Hematopoietic multipotent progenitor cell treated with erythropoietin and hydrocortisone succinate and interleukin-3 and kit ligand, for 6 days (in vitro differentiated cells): ENCODE measurements around the gene DNAJA1.

Source experiments
- DNase-seq: peaks from one replicate; pipeline ENCODE4 v3.0.0-alpha.2; 2015

The DNAJA1 gene

GRCh38 chr9:33029231-33029786 lies 4.2 kb downstream of the DNAJA1 start:
- peak; percentile 39 for DNase-seq

GRCh38 chr9:33030285-33030684 lies 5.2 kb downstream of the DNAJA1 start:
- DNase-seq: no peak

- DNase-seq: no peak
Measured at GRCh38 chr9:33032292-33032691, 7.2 kb downstream of the DNAJA1 start.

- DNase-seq: no peak
Measured at GRCh38 chr9:33032865-33033264, 7.8 kb downstream of the DNAJA1 start.

- DNase-seq: no peak
Measured at GRCh38 chr9:33040792-33041431, 15.8 kb downstream of the DNAJA1 start.

GRCh38 chr9:33041432-33042188 lies 16.5 kb downstream of the DNAJA1 start:
- no peak for DNase-seq

GRCh38 chr9:33042473-33042872 lies 17.4 kb downstream of the DNAJA1 start:
- no peak for DNase-seq

- DNase-seq: no peak
Measured at GRCh38 chr9:33043671-33044070, 18.6 kb downstream of the DNAJA1 start.

- DNase-seq: peak; percentile 86
Measured at GRCh38 chr9:33044162-33044673, 19.1 kb downstream of the DNAJA1 start.

- DNase-seq: peak; percentile 30
Measured at GRCh38 chr9:33044677-33045282, 19.7 kb downstream of the DNAJA1 start.

- DNase-seq: no peak
Measured at GRCh38 chr9:33046061-33046460, 21.0 kb downstream of the DNAJA1 start.

- no peak for DNase-seq
Measured at GRCh38 chr9:33048054-33048465, 23.0 kb downstream of the DNAJA1 start.

- DNase-seq: no peak
Measured at GRCh38 chr9:33049680-33050361, 24.7 kb downstream of the DNAJA1 start.

- DNase-seq: no peak
Measured at GRCh38 chr9:33051144-33051543, 26.1 kb downstream of the DNAJA1 start.

- DNase-seq: no peak
Measured at GRCh38 chr9:33065157-33066076, 40.3 kb downstream of the DNAJA1 start.

GRCh38 chr9:33068991-33069390 lies 43.9 kb downstream of the DNAJA1 start:
- DNase-seq: no peak

GRCh38 chr9:33076046-33077004 lies 51.3 kb downstream of the DNAJA1 start, which contains the start of gene SMU1:
TSS of gene SMU1 (minus strand) at chr9:33076674. CDS start at chr9:33076608, 66 bp downstream.
- DNase-seq: peak; percentile 99

GRCh38 chr9:33080534-33080933 lies 55.5 kb downstream of the DNAJA1 start:
- DNase-seq: no peak

GRCh38 chr9:33081128-33081851 lies 56.2 kb downstream of the DNAJA1 start:
- DNase-seq: peak; percentile 92

- no peak for DNase-seq
Measured at GRCh38 chr9:33082128-33082527, 57.1 kb downstream of the DNAJA1 start.
